ENCODE measurements around the gene KCNN1.
"Not testable (repeated sequence)": the region's sequence is repeated elsewhere in the genome, so short reads cannot be mapped to it uniquely, and the experiment has no call there.

KCNN1 gene

DNA sequence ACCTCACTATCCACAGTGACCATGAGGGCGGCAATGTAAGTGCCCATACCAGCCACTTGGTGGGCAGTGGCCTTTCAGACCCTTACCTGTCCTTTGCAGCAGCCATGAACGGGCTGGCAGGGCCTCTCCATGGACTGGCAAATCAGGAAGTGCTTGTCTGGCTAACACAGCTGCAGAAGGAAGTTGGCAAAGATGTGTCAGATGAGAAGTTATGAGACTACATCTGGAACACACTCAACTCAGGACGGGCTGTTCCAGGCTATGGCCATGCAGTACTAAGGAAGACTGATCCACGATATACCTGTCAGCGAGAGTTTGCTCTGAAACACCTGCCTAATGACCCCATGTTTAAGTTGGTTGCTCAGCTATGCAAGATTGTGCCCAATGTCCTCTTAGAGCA, 64.5 kb downstream of the KCNN1 start:
- DNase-seq, result not testable (repeated sequence)

DNA sequence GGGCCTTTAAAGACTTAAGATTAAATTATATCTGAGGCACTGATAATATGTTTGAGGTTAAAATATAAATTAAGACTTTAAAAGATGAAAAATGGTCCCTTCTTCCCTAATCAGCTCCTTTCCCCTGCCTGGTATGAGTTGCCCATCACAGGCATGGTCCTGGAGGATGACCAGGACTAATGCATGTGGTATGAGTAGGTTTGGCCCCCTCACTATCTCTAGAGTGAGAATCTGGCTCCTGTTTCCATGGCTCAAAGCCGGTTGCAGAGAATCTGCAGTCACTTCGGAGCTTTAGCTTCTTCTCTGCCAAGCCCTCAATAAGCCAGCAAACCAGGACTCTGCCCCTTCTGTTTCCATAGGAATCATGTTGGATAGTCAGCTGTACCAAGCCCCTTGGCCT, 65.2 kb downstream of the KCNN1 start:
- not testable (repeated sequence) for DNase-seq

DNA sequence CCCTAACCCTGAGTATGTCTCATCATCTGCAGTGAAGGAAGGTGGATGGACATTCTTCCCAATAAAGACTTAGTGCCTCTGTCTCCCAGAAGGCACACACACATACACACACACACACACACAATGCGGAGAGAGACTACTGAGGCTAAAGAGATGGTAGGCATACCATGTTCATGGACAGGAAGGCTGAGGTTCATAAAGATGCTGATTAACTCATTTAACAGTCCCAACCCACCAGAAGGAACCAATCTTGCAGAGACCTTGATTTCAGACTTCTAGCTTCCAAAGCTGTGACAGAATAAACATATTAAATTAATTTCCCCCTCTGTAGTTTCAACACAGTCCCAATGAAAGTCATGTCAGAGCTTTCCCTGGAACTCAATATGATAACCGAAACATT, 74.1 kb downstream of the KCNN1 start:
- no peak for DNase-seq

DNA sequence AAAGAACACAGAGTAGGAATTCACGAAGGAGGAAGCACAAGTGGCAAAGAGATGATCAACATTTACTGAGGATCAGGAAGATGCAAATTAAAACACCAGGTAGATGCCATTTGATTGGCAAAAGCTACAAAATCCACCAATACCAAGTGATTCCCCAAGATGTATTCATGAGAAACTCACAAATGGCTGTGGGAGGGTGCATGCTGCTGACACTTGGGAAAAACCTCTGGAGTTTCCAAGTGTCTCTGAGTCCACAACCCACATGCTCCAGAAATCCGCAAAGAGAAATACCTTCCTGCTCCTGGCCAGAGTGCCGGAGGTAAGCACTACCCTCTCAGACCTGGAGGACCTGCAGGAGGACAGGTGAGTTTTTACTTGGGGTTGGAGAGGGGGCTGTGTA, 76.8 kb downstream of the KCNN1 start:
- DNase-seq, result no peak

DNA sequence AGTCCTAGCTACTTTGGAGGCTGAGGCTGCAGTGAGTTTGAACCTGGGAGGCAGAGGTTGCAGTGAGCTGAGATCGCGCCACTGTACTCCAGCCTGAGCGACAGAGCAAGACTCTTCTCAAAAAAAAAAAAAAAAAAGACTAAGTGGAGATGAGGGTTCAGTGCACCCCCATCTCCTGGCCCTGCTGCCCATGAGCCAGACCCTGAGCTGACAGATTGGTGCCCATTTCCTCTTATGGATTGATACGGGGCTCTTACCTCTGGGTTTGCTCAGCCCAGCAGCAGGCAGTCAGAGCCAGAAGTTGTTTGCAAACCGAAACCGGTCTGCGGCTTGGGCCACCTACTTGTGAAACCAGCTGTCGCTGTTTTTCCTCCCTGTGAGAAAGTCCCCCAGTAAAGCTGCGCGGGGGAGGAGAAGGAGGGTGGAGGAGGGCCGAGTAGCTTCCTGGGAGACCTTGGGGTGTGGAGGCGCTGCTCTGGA, 78.0 kb downstream of the KCNN1 start:
- peak; percentile 82 for DNase-seq

DNA sequence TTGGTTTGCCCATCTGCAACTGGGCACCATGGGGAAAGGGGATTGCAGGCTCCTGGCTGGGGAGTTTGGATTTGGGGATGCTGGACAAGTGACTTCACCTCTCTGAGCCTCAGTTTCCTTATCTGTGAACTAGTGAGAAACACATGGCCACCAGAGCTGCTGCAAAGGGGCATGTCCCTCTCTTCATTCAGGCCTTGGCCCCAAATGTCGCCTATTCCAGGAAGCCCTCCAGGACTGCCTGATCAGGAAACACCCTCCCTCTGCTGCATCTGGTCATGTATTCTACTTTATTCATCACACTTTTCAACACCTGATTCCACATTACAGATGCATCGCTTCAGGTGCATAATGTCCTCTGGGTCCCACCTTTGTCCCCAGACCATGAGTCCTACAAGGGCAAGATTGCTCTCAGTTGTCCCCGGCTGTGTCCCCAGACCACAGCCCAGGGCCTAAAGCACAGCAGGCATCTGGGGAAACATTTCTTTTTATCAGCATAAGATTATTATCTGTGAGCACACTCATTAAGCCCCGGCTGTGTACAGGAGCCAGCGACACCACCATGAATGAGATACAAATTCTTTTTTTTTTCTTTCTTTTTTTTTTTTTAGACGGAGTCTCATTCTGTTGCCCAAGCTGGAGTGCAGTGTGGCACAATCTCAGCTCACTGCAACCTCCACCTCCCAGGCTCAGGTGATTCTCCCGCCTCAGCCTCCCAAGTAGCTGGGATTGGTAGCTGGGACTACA, 78.6 kb downstream of the KCNN1 start:
- DNase-seq, result no peak

DNA sequence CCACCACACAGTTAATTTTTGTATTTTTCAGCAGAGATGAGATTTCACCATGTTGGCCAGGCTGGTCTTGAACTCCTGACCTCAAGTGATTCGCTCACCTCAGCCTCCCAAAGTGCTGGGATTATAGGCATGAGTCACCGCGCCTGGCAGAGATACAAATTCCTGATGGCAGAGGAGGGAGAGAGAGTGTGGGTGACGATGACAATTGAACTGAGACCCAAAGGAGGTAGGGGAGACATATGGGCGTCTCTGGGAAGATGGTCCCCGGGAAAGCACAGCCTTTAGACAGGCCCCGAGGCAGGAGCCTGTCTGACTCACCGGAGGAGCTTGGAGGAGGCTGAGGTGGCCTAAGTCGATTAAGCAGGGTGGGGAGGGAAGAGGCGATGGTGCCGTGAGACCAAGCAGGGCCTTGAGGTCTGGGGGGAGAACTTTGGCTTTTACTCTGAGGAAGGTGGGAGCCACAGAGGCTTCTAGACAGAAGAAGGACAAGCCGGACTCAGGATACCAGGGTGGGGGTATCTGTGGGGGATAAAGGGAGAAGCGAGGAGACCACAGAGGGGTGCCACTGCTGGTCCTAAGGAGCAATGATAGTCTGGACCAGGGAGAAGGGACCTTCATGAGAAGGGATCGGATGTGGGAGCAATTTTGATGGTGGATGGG, 79.3 kb downstream of the KCNN1 start:
- no peak for DNase-seq

DNA sequence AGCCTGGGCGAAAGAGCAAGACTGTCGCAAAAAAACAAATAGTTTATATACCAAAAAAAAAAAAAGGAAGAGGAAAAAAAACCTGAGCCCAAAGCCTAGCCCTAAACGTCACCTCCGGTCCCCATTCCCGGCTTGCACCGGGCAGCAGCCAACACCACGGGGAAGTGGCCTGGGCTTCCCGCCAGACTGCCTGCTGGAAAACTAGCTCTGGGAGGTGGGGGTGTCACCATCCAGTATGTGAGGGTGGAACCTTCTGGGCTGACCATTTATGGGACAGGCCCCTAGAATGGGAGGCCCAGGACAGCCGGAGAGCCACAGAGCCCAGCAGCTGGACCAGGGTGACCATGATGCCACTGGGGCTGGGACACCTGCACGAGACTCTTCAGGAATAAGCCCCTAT, 82.5 kb downstream of the KCNN1 start:
- no peak for DNase-seq

Data from activated gamma-delta T cell treated with Interleukin-2 at 50 U/mL for 16 hours (primary cell).